Vagina (tissue), 2 donors: ENCODE data around the gene RANBP17. TPM values are rescaled to one million over a fixed set of nuclear protein-coding genes. Genes with fewer than 3 reads are reported as not detected.

Source experiments
- DNase-seq, 2 donors: peaks; one replicate each; pipeline ENCODE4 v3.0.0-alpha.2; 2017; ENCODE audit errors: extremely low spot score in 2 of 2
- H3K27ac ChIP-seq: fragments of 200-600 bp; sonication (generic); one replicate; pipeline ENCODE4 v1.5.1; 2019
- H3K27me3 ChIP-seq: fragments of 200-600 bp; sonication (generic); one replicate; pipeline ENCODE4 v1.5.1; 2019
- H3K36me3 ChIP-seq, 2 donors: fragments of 200-600 bp; sonication (generic); one replicate each; pipeline ENCODE4 v1.5.1; 2017 to 2019
- H3K4me1 ChIP-seq: fragments of 200-600 bp; sonication (generic); one replicate; pipeline ENCODE4 v1.5.1; 2019
- H3K4me3 ChIP-seq, 2 donors: fragments of 200-600 bp; sonication (generic); 1 replicate in 1 of 2; 2 replicates in 1 of 2; pipeline ENCODE4 v1.5.1; 2016 to 2019
- H3K9me3 ChIP-seq: fragments of 200-600 bp; sonication (generic); one replicate; pipeline ENCODE4 v1.5.1; 2019
- POLR2A ChIP-seq, 2 donors: fragments of 450-650 bp; IDR thresholded peaks; one replicate each; pipeline ENCODE4 v1.6.1; 2017; ENCODE audit warnings: antibody characterized with exemption in 2 of 2, mild to moderate bottlenecking in 2 of 2, moderate library complexity in 2 of 2
- POLR2AphosphoS5 ChIP-seq, 2 donors: sonication (generic); formaldehyde crosslinking; IDR thresholded peaks; one replicate each; pipeline ENCODE4 v1.9.0; 2017; ENCODE audit warnings: antibody characterized with exemption in 2 of 2, mild to moderate bottlenecking in 2 of 2, low read depth in 1 of 2; ENCODE audit not compliant: insufficient read depth in 1 of 2
- intact Hi-C: fragments of 100-400 bp; cut with DNase I; formaldehyde crosslinking; loops from one replicate; pipeline ENCODE4 v1.15.1; 2023
- total RNA-seq: library from RNA; depleted of rRNA; stranded (reverse); fragments of >200 nt; gene quantifications from one replicate; pipeline ENCODE4 v1.2.3, GENCODE V29; 2016
- TF ChIP-seq, protein P1 (sequence below), 3 experiments: fragments of 450-650 bp in 2 of 3; fragments of 200-600 bp in 1 of 3; sonication (generic) in 1 of 3; IDR thresholded peaks; one replicate each; pipeline ENCODE4 v1.5.1; 2017 to 2019; ENCODE audit warnings: antibody characterized with exemption in 3 of 3, mild to moderate bottlenecking in 2 of 3, moderate library complexity in 2 of 3

Gene RANBP17
- total RNA-seq, 1 donor from 2014 or later: 5.4 TPM

- intact Hi-C loops: no loop called here
- no peak for TF ChIP-seq POLR2A (IDR thresholded peaks at IDR 0.05)
- TF ChIP-seq, protein P1, sequence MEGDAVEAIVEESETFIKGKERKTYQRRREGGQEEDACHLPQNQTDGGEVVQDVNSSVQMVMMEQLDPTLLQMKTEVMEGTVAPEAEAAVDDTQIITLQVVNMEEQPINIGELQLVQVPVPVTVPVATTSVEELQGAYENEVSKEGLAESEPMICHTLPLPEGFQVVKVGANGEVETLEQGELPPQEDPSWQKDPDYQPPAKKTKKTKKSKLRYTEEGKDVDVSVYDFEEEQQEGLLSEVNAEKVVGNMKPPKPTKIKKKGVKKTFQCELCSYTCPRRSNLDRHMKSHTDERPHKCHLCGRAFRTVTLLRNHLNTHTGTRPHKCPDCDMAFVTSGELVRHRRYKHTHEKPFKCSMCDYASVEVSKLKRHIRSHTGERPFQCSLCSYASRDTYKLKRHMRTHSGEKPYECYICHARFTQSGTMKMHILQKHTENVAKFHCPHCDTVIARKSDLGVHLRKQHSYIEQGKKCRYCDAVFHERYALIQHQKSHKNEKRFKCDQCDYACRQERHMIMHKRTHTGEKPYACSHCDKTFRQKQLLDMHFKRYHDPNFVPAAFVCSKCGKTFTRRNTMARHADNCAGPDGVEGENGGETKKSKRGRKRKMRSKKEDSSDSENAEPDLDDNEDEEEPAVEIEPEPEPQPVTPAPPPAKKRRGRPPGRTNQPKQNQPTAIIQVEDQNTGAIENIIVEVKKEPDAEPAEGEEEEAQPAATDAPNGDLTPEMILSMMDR (IDR thresholded peaks at IDR 0.05): no peak
- no peak for TF ChIP-seq POLR2AphosphoS5 (IDR thresholded peaks at IDR 0.05; ENCODE audit: insufficient read depth in 1 of 2, low read depth in 1 of 2)
- no peaks in the 10 kb centered on the region for H3K27me3 ChIP-seq
- H3K27ac ChIP-seq: no peak overlapping the region
- no peaks in the 10 kb centered on the region for H3K9me3 ChIP-seq
- H3K4me3 ChIP-seq: no peak overlapping the region
- DNase-seq: no peak
- no peaks in the 10 kb centered on the region for H3K4me1 ChIP-seq
- H3K36me3 ChIP-seq: no peaks in the 10 kb centered on the region
Measured at GRCh38 chr5:170894665-170895064, 32.8 kb downstream of the RANBP17 start.

DNA sequence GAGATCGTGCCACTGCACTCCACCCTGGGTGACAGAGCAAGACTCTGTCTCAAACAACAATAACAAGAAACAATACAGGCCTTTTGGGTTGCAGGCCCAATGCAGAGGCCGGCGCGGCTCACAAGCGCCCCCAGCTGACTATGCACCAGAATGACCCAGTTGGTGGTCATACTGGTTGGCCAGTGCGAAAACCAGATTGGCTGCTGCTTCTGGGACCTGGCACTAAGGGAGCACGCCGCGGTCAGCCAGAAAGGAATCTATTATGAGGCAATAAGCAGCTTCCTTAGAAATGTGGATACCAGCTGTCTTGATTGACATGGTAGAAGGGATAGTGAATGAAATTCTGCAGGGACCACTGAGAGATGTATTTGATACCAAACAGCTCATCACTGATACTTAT, 35.0 kb downstream of the RANBP17 start:
- no peak for DNase-seq
- Histone ChIP-seq H3K27me3 (no peaks in the 10 kb centered on the region), H3K9me3 (no peaks in the 10 kb centered on the region), H3K36me3 (no peaks in the 10 kb centered on the region), H3K4me1 (no peaks in the 10 kb centered on the region), H3K27ac (no peak overlapping the region), H3K4me3 (no peak overlapping the region)
- intact Hi-C loops: no loop called here
- TF ChIP-seq, protein P1 (IDR thresholded peaks at IDR 0.05): no peak
- TF ChIP-seq POLR2A (IDR thresholded peaks at IDR 0.05): no peak

DNA sequence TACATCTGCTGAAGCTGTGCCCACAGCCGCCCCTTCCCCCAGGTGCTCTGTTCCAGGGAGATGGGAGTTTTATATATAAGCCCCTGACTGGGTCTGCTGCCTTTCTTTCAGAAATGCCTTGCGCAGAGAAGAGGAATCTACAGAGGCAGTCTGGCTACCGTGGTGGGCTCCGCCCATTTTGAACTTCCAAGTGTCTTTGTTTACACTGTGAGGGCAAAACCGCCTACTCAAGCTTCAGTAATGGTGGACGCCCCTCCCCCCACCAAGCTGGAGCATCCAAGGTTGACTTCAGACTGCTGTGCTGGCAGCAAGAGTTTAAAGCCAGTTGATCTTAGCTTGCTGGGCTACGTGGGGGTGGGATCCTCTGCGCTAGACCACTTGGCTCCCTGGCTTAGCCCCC, 41.3 kb downstream of the RANBP17 start:
- no peaks in the 10 kb centered on the region for H3K9me3 ChIP-seq
- no peaks in the 10 kb centered on the region for H3K27me3 ChIP-seq
- intact Hi-C loops: no loop called here
- H3K27ac ChIP-seq: no peak overlapping the region
- no peak overlapping the region for H3K4me3 ChIP-seq
- no peak for DNase-seq
- H3K36me3 ChIP-seq: no peaks in the 10 kb centered on the region
- H3K4me1 ChIP-seq: no peaks in the 10 kb centered on the region
- TF ChIP-seq, protein P1 (IDR thresholded peaks at IDR 0.05): no peak
- no peak for TF ChIP-seq POLR2A (IDR thresholded peaks at IDR 0.05)
- TF ChIP-seq POLR2AphosphoS5 (IDR thresholded peaks at IDR 0.05; ENCODE audit: insufficient read depth in 1 of 2, low read depth in 1 of 2): no peak

DNA sequence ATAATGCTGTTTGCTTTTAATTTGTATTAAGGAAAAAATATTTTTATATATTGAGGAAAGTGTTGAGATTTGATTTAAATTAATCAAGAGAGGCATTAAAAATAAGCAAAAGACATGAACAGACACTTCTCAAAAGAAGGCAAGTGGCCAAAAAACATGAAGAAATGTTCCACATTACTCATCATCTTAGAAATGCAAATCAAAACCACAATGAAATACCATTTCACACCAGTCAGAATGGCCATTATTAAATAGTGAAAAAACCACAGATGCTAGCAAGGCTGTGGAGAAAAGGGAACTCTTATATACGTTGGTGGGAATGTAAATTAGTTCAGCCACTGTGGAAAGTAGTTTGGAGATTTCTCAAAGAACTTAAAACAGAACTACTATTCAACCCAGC, 45.9 kb downstream of the RANBP17 start:
- no peak for DNase-seq
- H3K4me1 ChIP-seq: no peaks in the 10 kb centered on the region
- no peaks in the 10 kb centered on the region for H3K36me3 ChIP-seq
- H3K4me3 ChIP-seq: no peak overlapping the region
- H3K27ac ChIP-seq: no peak overlapping the region
- intact Hi-C loops: no loop called here
- no peaks in the 10 kb centered on the region for H3K9me3 ChIP-seq
- no peaks in the 10 kb centered on the region for H3K27me3 ChIP-seq
- TF ChIP-seq POLR2A (IDR thresholded peaks at IDR 0.05): no peak
- TF ChIP-seq POLR2AphosphoS5 (IDR thresholded peaks at IDR 0.05; ENCODE audit: insufficient read depth in 1 of 2, low read depth in 1 of 2): no peak
- TF ChIP-seq, protein P1 (IDR thresholded peaks at IDR 0.05): no peak

DNA sequence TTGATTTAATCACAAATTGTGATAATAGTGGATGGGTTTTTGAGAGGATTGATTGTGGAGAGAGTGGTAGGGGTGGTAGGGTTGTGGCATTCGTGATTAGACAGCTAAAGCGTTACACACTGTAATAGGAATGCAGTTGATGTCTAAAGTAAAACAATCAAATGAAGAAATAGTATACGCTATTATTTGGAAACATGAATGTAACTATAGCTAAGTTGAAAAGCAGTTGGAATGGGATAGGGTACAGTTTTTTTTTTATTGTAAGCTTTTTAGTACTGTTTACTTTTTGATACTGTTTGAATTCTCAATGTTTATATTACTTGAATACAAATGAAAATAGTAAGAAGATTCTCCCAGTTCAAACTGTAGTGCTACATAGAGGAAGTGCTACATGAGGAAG, 51.8 kb downstream of the RANBP17 start:
- H3K9me3 ChIP-seq: no peaks in the 10 kb centered on the region
- intact Hi-C loops: no loop called here

More for the DNA sequence above, 51.8 kb downstream of the RANBP17 start:
- H3K4me1 ChIP-seq: no peaks in the 10 kb centered on the region
- H3K4me3 ChIP-seq: no peak overlapping the region
- no peaks in the 10 kb centered on the region for H3K27me3 ChIP-seq
- no peak for TF ChIP-seq POLR2AphosphoS5 (IDR thresholded peaks at IDR 0.05; ENCODE audit: insufficient read depth in 1 of 2, low read depth in 1 of 2)
- no peak for TF ChIP-seq POLR2A (IDR thresholded peaks at IDR 0.05)
- TF ChIP-seq, protein P1 (IDR thresholded peaks at IDR 0.05): no peak
- H3K27ac ChIP-seq: no peak overlapping the region
- no peaks in the 10 kb centered on the region for H3K36me3 ChIP-seq
- DNase-seq: no peak
